Heart left ventricle (tissue), 16 donors: Measurements from ENCODE around the gene SLC25A29. TPM values are rescaled to one million over a fixed set of nuclear protein-coding genes. Genes with fewer than 3 reads are reported as not detected.

Source experiments
- ATAC-seq, 4 donors: fragments of 200-7000 bp; cut with Tn5 transposase; one replicate each; pipeline ENCODE4 v1.9.1; 2020 to 2022; ENCODE audit warnings: moderate library complexity in 4 of 4, mild to moderate bottlenecking in 3 of 4, moderate number of reproducible peaks in 1 of 4
- DNase-seq, 5 donors: peaks; one replicate each; pipeline ENCODE4 v3.0.0-alpha.2; 2020
- H3K27ac ChIP-seq, 12 donors: fragments of 200-600 bp; sonication (generic) in 4 of 12; one replicate each; pipeline versions ENCODE4 v1.5.0 to v1.8.0; 2016 to 2022; ENCODE audit warnings: mild to moderate bottlenecking in 2 of 12
- H3K27me3 ChIP-seq, 9 donors: fragments of 200-600 bp; sonication (generic) in 2 of 9; one replicate each; pipeline versions ENCODE4 v1.5.1 to v1.8.0; 2016 to 2022; ENCODE audit warnings: mild to moderate bottlenecking in 3 of 9
- H3K36me3 ChIP-seq, 9 donors: fragments of 200-600 bp; sonication (generic) in 2 of 9; one replicate each; pipeline versions ENCODE4 v1.5.0 to v1.8.0; 2018 to 2022; ENCODE audit warnings: mild to moderate bottlenecking in 2 of 9
- H3K4me1 ChIP-seq, 12 donors: fragments of 200-600 bp; sonication (generic) in 4 of 12; one replicate each; pipeline versions ENCODE4 v1.5.0 to v1.8.0; 2016 to 2022; ENCODE audit warnings: mild to moderate bottlenecking in 3 of 12
- H3K4me3 ChIP-seq, 12 donors: fragments of 200-600 bp; sonication (generic) in 4 of 12; one replicate each; pipeline versions ENCODE4 v1.5.0 to v1.8.0; 2017 to 2022; ENCODE audit warnings: mild to moderate bottlenecking in 9 of 12, moderate library complexity in 4 of 12
- H3K9me3 ChIP-seq, 12 donors: fragments of 200-600 bp; sonication (generic) in 4 of 12; one replicate each; pipeline versions ENCODE4 v1.5.0 to v1.8.0; 2016 to 2022; ENCODE audit warnings: mild to moderate bottlenecking in 1 of 12
- POLR2A ChIP-seq, 2 donors: fragments of 450-650 bp; IDR thresholded peaks; one replicate each; pipeline ENCODE4 v1.6.1; 2017; ENCODE audit warnings: antibody characterized with exemption in 2 of 2, mild to moderate bottlenecking in 2 of 2, moderate library complexity in 2 of 2
- WGBS, 4 donors: extraction: QIAGEN DNeasy Blood & Tissue Kit in 2 of 4; methylation state at CpG; one replicate each; pipeline versions ENCODE4 v1.1.5 to v1.1.7; 2013 to 2018; 5-methylcytosine and 5-hydroxymethylcytosine counted together
- intact Hi-C, 10 donors: fragments of 100-400 bp; cut with DNase I; formaldehyde crosslinking; loops; one replicate each; pipeline versions ENCODE4 v1.11.1 to v1.14.2; 2022
- polyA plus RNA-seq, 2 donors: library from polyadenylated mRNA; stranded (reverse); fragments of 200-250 nt; gene quantifications; one replicate each; pipeline ENCODE4 v1.2.3, GENCODE V29; 2013
- total RNA-seq, 9 donors: library from RNA; depleted of rRNA in 2 of 9; stranded (reverse); fragments of >200 nt in 2 of 9; fragmentation: NEBNext Ultra II Directional in 3 of 9; extraction: Animal tissue kit (Norgen Biotek cat#: 25700) in 3 of 9; gene quantifications; one replicate each; pipeline versions ENCODE4 v1.1.0 to v1.2.4, GENCODE V29; 2016 to 2023
- TF ChIP-seq, protein P1 (sequence below), 12 donors: fragments of 200-600 bp; sonication (generic) in 4 of 12; IDR thresholded peaks; one replicate each; pipeline versions ENCODE4 v1.5.0 to v1.8.0; 2018 to 2022; ENCODE audit warnings: antibody characterized with exemption in 12 of 12, mild to moderate bottlenecking in 5 of 12
- donor health status: ischemic (EF 13 %, LVEDD 7.1; RV severe dilation, severe dysfunction).
- donor health status: healthy with polysubstance abuse.
- donor health status: DM: no; HTN: yes; CAD: no.
- donor health status: DM: no; HTN: no; CAD: no.
- donor health status: ischemic (EF 25% LVEDD 6.9; RV normal size, moderate dysfunction).
- donor health status: ischemic (EF 25% LVEDD 5.7; RV mildly dilated, moderate dysfunction).
- donor health status: healthy.
- donor health status: DM: yes; HTN: yes; CAD: no.
- donor health status: ischemic (EF 35%, LVEDD 5.7; RV mildly dilated, moderate dysfunction).
- donor health status: nonischemic (EF 11% LVEDD 7.7; RV severe dilation, severe dysfunction).
- donor health status: DM: yes; HTN: yes; CAD: no.
- donor health status: PGD.
- donor health status: ischemic (EF 29% LVEDD 5.4; RV normal size, mild dysfunction).
- donor health status: nonischemic (EF 23%, LVEDD 6.1; RV moderate dilation, normal function).

Gene SLC25A29
- total and polyA plus RNA-seq, 11 donors, result 10.2 to 34.2 (median 21.7) TPM

DNA sequence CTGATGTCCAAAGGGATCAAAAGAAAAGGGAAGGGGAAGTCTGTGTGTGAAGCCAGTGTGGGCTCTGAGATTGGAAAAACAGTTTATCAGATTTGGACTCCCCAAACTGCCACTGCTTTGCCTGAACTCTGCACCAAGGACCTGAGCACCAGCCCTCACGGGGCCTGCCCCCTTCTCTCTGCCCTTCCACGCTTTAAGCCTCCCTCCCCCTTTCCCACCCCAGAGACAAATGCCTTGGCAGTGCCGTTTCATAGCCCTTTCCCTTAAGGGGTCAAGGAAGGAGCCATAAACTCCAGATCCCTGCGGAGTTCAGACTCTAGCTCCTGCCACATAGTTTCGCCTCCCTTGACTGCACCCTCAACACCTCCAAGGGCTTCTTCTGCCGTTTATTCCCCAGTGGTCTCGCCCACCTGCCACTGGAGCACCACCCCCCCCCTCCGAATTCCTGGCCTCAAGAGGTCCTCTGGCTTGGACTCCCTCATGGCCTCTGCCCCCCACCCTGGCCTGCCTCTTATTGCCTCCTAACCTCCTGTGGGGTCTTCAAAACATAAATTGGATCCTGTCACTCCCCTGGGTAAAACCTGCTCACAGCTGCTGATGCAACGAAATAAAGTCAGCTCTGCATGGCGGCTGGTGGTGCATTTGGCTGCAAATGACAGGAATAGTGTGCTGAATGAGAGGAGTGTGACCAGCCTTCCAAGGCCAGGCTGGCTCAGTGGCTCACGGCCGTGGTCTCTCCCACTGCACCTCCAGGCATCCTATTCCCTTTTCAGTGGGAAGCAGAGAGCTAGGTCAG lies 18.8 kb downstream of the SLC25A29 start:
- H3K36me3 ChIP-seq, result peaks cover 0 to 21% (median 11%) of the 10 kb centered on the region in 9 donors
- DNase-seq, result no peak
- no peak overlapping the region for H3K27ac ChIP-seq
- WGBS, 4 donors, result 76 to 84% (median 83%) methylated on average over 10 to 12 of the region's 12 CpGs
- no peaks in the 10 kb centered on the region for H3K9me3 ChIP-seq
- peaks cover 0 to 56% (median 13%) of the 10 kb centered on the region in 12 donors for H3K4me1 ChIP-seq
- no peak overlapping the region for H3K4me3 ChIP-seq
- intact Hi-C loops, result loop anchor here in 4 of 10 donors (5.0 kb wide), 1 partner anchor 90 kb away; the partner anchor contains the start of gene WDR25 (in 4 of the 4)
- ATAC-seq, result no peak
- TF ChIP-seq, protein P1, sequence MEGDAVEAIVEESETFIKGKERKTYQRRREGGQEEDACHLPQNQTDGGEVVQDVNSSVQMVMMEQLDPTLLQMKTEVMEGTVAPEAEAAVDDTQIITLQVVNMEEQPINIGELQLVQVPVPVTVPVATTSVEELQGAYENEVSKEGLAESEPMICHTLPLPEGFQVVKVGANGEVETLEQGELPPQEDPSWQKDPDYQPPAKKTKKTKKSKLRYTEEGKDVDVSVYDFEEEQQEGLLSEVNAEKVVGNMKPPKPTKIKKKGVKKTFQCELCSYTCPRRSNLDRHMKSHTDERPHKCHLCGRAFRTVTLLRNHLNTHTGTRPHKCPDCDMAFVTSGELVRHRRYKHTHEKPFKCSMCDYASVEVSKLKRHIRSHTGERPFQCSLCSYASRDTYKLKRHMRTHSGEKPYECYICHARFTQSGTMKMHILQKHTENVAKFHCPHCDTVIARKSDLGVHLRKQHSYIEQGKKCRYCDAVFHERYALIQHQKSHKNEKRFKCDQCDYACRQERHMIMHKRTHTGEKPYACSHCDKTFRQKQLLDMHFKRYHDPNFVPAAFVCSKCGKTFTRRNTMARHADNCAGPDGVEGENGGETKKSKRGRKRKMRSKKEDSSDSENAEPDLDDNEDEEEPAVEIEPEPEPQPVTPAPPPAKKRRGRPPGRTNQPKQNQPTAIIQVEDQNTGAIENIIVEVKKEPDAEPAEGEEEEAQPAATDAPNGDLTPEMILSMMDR (IDR thresholded peaks at IDR 0.05), result no peak
- TF ChIP-seq POLR2A (IDR thresholded peaks at IDR 0.05), result no peak
- no peaks in the 10 kb centered on the region for H3K27me3 ChIP-seq

- TF ChIP-seq, protein P1 (IDR thresholded peaks at IDR 0.05), result no peak
- TF ChIP-seq POLR2A (IDR thresholded peaks at IDR 0.05), result no peak
- Histone ChIP-seq H3K4me1 (peaks cover 0 to 61% (median 13%) of the 10 kb centered on the region in 12 donors), H3K4me3 (no peak overlapping the region), H3K36me3 (peaks cover 0 to 13% (median 3%) of the 10 kb centered on the region in 9 donors), H3K9me3 (no peaks in the 10 kb centered on the region), H3K27me3 (no peaks in the 10 kb centered on the region), H3K27ac (no peak overlapping the region)
- intact Hi-C loops, result loop anchor here in 4 of 10 donors (5.0 kb wide), 1 partner anchor 91 kb away; the partner anchor contains the start of gene WDR25 (in 4 of the 4)
- WGBS, 4 donors, result 76 to 85% (median 77%) methylated on average over 6 to 10 of the region's 10 CpGs
- DNase-seq (no peak), ATAC-seq (peak in 3 of 4 donors; percentile 2 to 12 (median 5))
These were observed 19.6 kb downstream of the SLC25A29 start for GRCh38 chr14:100286484-100287191.

GRCh38 chr14:100285913-100286400 lies 20.3 kb downstream of the SLC25A29 start:
- TF ChIP-seq POLR2A (IDR thresholded peaks at IDR 0.05), result no peak
- TF ChIP-seq, protein P1 (IDR thresholded peaks at IDR 0.05), result peak in 1 of 12 donors; percentile 1
- Histone ChIP-seq H3K27me3 (no peaks in the 10 kb centered on the region), H3K4me3 (peak overlapping the region in 11 of 12 donors; percentile 61 to 98 (median 83)), H3K4me1 (peaks cover 0 to 68% (median 15%) of the 10 kb centered on the region in 12 donors), H3K27ac (peak overlapping the region in 11 of 12 donors; percentile 68 to 94 (median 87)), H3K9me3 (no peaks in the 10 kb centered on the region), H3K36me3 (peaks cover 0 to 8% (median 0%) of the 10 kb centered on the region in 9 donors)
- ATAC-seq, result peak in 1 of 4 donors; percentile 2
- intact Hi-C loops, result loop anchor here in 4 of 10 donors (5.0 kb wide), 1 partner anchor 91 kb away; the partner anchor contains the start of gene WDR25 (in 4 of the 4)
- no peak for DNase-seq
- WGBS, 4 donors, result 36 to 52% (median 40%) methylated on average over 10 to 13 of the region's 13 CpGs
